HCT116 (cell line): Measurements from ENCODE around the gene MVB12A. TPM values are rescaled to one million over a fixed set of nuclear protein-coding genes. Genes with fewer than 3 reads are reported as not detected.

Experiments used
- ATAC-seq: fragments of 200-7000 bp; cut with Tn5 transposase; 2 replicates; pipeline ENCODE4 v1.9.1; 2020; ENCODE audit warnings: mild to moderate bottlenecking, moderate library complexity
- BruUV-seq: library from RNA; stranded (reverse); fragments of 400-500 nt; replicated peaks from 2 replicates; lab custom pipeline; 2021; lab: Mats Ljungman, UMichigan
- CTCF ChIA-PET: fragments of 300-600 bp; sonication (Branson Sonifier 250); formaldehyde crosslinking; loops from one replicate; lab custom pipeline; 2021; ENCODE audit warnings: antibody characterized with exemption; lab: Charles Lee
- POLR2A ChIA-PET: fragments of 300-600, 350-600 bp; sonication (Branson Sonifier 250); formaldehyde crosslinking; loops from one replicate; lab custom pipeline; 2021; ENCODE audit warnings: antibody characterized with exemption; lab: Charles Lee
- RAD21 ChIA-PET, 2 experiments: fragments of 300-600 bp; sonication (Branson Sonifier 250); formaldehyde crosslinking; loops; one replicate each; lab custom pipeline; 2023; ENCODE audit warnings: low total read pairs in 2 of 2; ENCODE audit not compliant: uncharacterized antibody in 2 of 2, unreplicated experiment in 2 of 2, low non-redundant PET in 1 of 2; lab: Charles Lee
- DNase-seq: peaks from one replicate; pipeline ENCODE4 v3.0.0-alpha.2; 2010; ENCODE audit warnings: low read depth, low spot score
- H2AFZ ChIP-seq: fragments of 200-600 bp; shearing (Covaris generic), sonication (generic); 2 replicates; pipeline ENCODE4 v1.6.1; 2017; ENCODE audit warnings: low read depth, mixed run types, mixed read lengths, antibody characterized with exemption, low read length; ENCODE audit not compliant: poor library complexity, severe bottlenecking
- H3K27ac ChIP-seq: 2 replicates; pipeline ENCODE4 v1.5.1; 2012; ENCODE audit warnings: low read depth, low read length
- H3K27me3 ChIP-seq: fragments of 200-600 bp; sonication (generic); 2 replicates; pipeline ENCODE4 v1.6.1; 2016; ENCODE audit warnings: mixed run types, low read length, mixed read lengths; ENCODE audit not compliant: insufficient read depth
- H3K36me3 ChIP-seq, 2 experiments: fragments of 200-500 bp in 1 of 2; fragments of 200-600 bp in 1 of 2; sonication (Bioruptor generic) in 1 of 2; sonication (generic) in 1 of 2; 2 replicates each; pipeline versions ENCODE4 v1.5.1 to v1.6.1; 2014 to 2016; ENCODE audit warnings: low read length in 2 of 2, inconsistent platforms in 1 of 2, mixed read lengths in 1 of 2, mixed run types in 1 of 2; ENCODE audit not compliant: insufficient read depth in 2 of 2, control insufficient read depth in 1 of 2
- H3K4me1 ChIP-seq, 2 experiments: fragments of 200-600 bp in 1 of 2; sonication (generic) in 1 of 2; 2 replicates each; pipeline versions ENCODE4 v1.5.1 to v1.6.1; 2012 to 2017; ENCODE audit warnings: low read length in 2 of 2, inconsistent platforms in 1 of 2, mild to moderate bottlenecking in 1 of 2, mixed read lengths in 1 of 2, mixed run types in 1 of 2, moderate library complexity in 1 of 2; ENCODE audit not compliant: insufficient read depth in 2 of 2, control insufficient read depth in 1 of 2
- H3K4me2 ChIP-seq: fragments of 200-600 bp; sonication (generic); 2 replicates; pipeline ENCODE4 v1.6.1; 2017; ENCODE audit warnings: mixed run types, low read length, mixed read lengths
- H3K4me3 ChIP-seq, 2 experiments: fragments of 200-600 bp in 1 of 2; sonication (generic) in 1 of 2; replicated peaks in 1 of 2; 2 replicates each; pipeline ENCODE4 v1.5.1; 2011 to 2016; ENCODE audit warnings: low read length in 2 of 2, control low read depth in 1 of 2, low read depth in 1 of 2, mild to moderate bottlenecking in 1 of 2, mixed read lengths in 1 of 2, mixed run types in 1 of 2
- H3K79me2 ChIP-seq: fragments of 200-600 bp; sonication (generic); 2 replicates; pipeline ENCODE4 v1.6.1; 2017; ENCODE audit warnings: mild to moderate bottlenecking, mixed run types, low read length, moderate library complexity, mixed read lengths; ENCODE audit not compliant: insufficient read depth
- H3K9ac ChIP-seq: fragments of 200-600 bp; sonication (generic); 2 replicates; pipeline ENCODE4 v1.6.1; 2016; ENCODE audit warnings: low read length, mixed read lengths
- H3K9me2 ChIP-seq: fragments of 200-600 bp; sonication (generic), shearing (Covaris generic); 2 replicates; pipeline ENCODE4 v1.6.1; 2017; ENCODE audit warnings: mixed run types, mild to moderate bottlenecking, moderate library complexity; ENCODE audit not compliant: insufficient read depth
- H3K9me3 ChIP-seq, 2 experiments: fragments of 200-500 bp in 1 of 2; fragments of 200-600 bp in 1 of 2; sonication (Bioruptor generic) in 1 of 2; sonication (generic) in 1 of 2; 2 replicates each; pipeline ENCODE4 v1.6.1; 2014 to 2017; ENCODE audit warnings: low read length in 2 of 2, mixed read lengths in 2 of 2, inconsistent platforms in 1 of 2, low read depth in 1 of 2, mild to moderate bottlenecking in 1 of 2, mixed run types in 1 of 2, moderate library complexity in 1 of 2; ENCODE audit not compliant: control insufficient read depth in 1 of 2, insufficient read depth in 1 of 2
- H4K20me1 ChIP-seq: fragments of 200-600 bp; sonication (generic), shearing (Covaris generic); 2 replicates; pipeline ENCODE4 v1.6.1; 2017; ENCODE audit warnings: mixed run types, mild to moderate bottlenecking, moderate library complexity; ENCODE audit not compliant: insufficient read depth
- CEBPB ChIP-seq: IDR thresholded peaks from 2 replicates; pipeline ENCODE4 v1.6.1; 2012; ENCODE audit warnings: low read depth
- CTCF ChIP-seq, 3 experiments: fragments of 200-600 bp in 1 of 3; sonication (generic) in 1 of 3; IDR thresholded peaks in 2 of 3; conservative IDR thresholded peaks in 1 of 3; 2 replicates each; pipeline ENCODE4 v1.5.1; 2012 to 2017; ENCODE audit warnings: low read depth in 2 of 3, low read length in 2 of 3, antibody characterized with exemption in 1 of 3, borderline replicate concordance in 1 of 3, control low read depth in 1 of 3, mild to moderate bottlenecking in 1 of 3, mixed read lengths in 1 of 3, mixed run types in 1 of 3, moderate library complexity in 1 of 3; ENCODE audit not compliant: insufficient read depth in 1 of 3
- EGR1 ChIP-seq: IDR thresholded peaks from 2 replicates; pipeline ENCODE4 v1.6.1; 2012; ENCODE audit warnings: low read depth
- ELF1 ChIP-seq: IDR thresholded peaks from 2 replicates; pipeline ENCODE4 v1.6.1; 2012; ENCODE audit warnings: low read depth, borderline replicate concordance
- EZH2phosphoT487 ChIP-seq: fragments of 200-600 bp; IDR thresholded peaks from 2 replicates; pipeline ENCODE4 v1.6.1; 2018; ENCODE audit warnings: antibody characterized with exemption, borderline replicate concordance
- FOSL1 ChIP-seq: IDR thresholded peaks from 2 replicates; pipeline ENCODE4 v1.6.1; 2012; ENCODE audit warnings: low read depth
- POLR2A ChIP-seq: IDR thresholded peaks from 2 replicates; pipeline ENCODE4 v1.7.0; 2011; ENCODE audit warnings: borderline replicate concordance; ENCODE audit not compliant: insufficient read depth, insufficient read length; ENCODE audit errors: extremely low read depth
- ZFX ChIP-seq: fragments of 450-650 bp; IDR thresholded peaks from 2 replicates; pipeline ENCODE4 v1.6.1; 2017
- intact Hi-C: fragments of 100-400 bp; cut with micrococcal nuclease; formaldehyde crosslinking; loops from 2 replicates; pipeline ENCODE4 v1.10.0; 2022
- total RNA-seq: library from RNA; stranded (reverse); gene quantifications from one replicate; pipeline ENCODE4 v1.2.1, GENCODE V29; 2021; ENCODE audit not compliant: unreplicated experiment
- TF ChIP-seq, protein P1 (sequence below): IDR thresholded peaks from 2 replicates; pipeline ENCODE4 v1.6.1; 2012; ENCODE audit warnings: low read depth
- TF ChIP-seq, protein P2 (sequence below): IDR thresholded peaks from 2 replicates; pipeline ENCODE4 v1.6.1; 2012

The MVB12A gene
- total RNA-seq, 1 experiment from 2014 or later = 91.7 TPM

DNA sequence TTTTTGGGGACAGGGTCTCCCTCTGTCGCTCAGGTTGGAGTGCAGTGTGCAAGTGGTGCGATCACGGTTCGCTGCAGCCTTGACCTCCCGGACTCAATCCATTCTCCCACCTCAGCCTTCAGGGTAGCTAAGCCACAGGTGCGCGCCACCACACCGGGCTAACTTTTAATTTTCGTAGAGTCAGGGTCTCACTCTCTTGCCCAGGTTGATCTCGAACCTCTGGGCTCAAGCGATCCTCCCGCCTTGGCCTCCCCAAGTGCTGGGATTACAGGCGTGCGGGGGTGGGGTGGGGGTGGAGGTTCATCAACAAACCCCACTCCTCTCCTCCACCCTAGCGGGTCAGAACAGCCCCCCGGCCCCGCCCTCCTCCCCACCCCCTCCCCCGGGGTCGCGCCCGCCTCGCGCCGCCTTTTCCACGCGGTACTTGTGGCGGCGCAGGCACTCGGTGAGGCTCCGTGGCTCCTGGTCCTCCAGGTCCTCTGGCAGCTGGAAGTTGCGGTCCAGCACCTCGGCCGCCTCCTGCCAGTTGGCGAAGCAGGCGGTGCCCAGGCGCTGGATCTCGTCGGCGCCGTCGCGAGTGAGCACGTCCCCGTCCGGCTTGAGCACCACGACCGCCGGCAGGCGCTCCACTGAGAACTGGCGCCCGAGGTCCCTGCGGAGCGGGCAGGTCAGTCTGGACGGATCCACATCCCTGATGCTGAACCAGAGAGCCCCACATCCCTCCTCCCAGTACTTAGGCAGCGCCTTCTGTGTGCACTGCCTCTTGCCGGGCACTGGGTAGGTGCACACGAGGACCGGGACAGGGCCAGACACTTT lies 35.7 kb downstream of the MVB12A start:
- H4K20me1 ChIP-seq = no peaks in the 10 kb centered on the region
- intact Hi-C loops = loop anchor here (10.0 kb wide), 1 partner anchor 229 kb away; the partner anchor contains the start of gene UNC13A
- H3K4me2 ChIP-seq = no peak overlapping the region
- H3K27me3 ChIP-seq = no peaks in the 10 kb centered on the region
- H3K9me2 ChIP-seq = no peaks in the 10 kb centered on the region
- TF ChIP-seq EGR1 (no peak), CEBPB (no peak), CTCF (IDR thresholded peaks at IDR 0.05 in 2 of 3, conservative IDR thresholded peaks at IDR 0.05 in 1 of 3; ENCODE audit: borderline replicate concordance in 1 of 3, insufficient read depth in 1 of 3, low read depth in 2 of 3, low read length in 2 of 3) (no peak), EZH2phosphoT487 (no peak), FOSL1 (no peak), ZFX (no peak), POLR2A (no peak), ELF1 (no peak)
- TF ChIP-seq, protein P1, sequence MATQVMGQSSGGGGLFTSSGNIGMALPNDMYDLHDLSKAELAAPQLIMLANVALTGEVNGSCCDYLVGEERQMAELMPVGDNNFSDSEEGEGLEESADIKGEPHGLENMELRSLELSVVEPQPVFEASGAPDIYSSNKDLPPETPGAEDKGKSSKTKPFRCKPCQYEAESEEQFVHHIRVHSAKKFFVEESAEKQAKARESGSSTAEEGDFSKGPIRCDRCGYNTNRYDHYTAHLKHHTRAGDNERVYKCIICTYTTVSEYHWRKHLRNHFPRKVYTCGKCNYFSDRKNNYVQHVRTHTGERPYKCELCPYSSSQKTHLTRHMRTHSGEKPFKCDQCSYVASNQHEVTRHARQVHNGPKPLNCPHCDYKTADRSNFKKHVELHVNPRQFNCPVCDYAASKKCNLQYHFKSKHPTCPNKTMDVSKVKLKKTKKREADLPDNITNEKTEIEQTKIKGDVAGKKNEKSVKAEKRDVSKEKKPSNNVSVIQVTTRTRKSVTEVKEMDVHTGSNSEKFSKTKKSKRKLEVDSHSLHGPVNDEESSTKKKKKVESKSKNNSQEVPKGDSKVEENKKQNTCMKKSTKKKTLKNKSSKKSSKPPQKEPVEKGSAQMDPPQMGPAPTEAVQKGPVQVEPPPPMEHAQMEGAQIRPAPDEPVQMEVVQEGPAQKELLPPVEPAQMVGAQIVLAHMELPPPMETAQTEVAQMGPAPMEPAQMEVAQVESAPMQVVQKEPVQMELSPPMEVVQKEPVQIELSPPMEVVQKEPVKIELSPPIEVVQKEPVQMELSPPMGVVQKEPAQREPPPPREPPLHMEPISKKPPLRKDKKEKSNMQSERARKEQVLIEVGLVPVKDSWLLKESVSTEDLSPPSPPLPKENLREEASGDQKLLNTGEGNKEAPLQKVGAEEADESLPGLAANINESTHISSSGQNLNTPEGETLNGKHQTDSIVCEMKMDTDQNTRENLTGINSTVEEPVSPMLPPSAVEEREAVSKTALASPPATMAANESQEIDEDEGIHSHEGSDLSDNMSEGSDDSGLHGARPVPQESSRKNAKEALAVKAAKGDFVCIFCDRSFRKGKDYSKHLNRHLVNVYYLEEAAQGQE = no peak
- TF ChIP-seq, protein P2, sequence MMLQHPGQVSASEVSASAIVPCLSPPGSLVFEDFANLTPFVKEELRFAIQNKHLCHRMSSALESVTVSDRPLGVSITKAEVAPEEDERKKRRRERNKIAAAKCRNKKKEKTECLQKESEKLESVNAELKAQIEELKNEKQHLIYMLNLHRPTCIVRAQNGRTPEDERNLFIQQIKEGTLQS = no peak
- TF ChIP-seq, all 23 proteins: peak for 0
- Histone ChIP-seq H2AFZ (no peak overlapping the region), H3K9ac (no peak overlapping the region), H3K27ac (no peak overlapping the region), H3K79me2 (no peaks in the 10 kb centered on the region), H3K9me3 (no peaks in the 10 kb centered on the region), H3K36me3 (no peaks in the 10 kb centered on the region), H3K4me1 (peaks cover 17 to 33% of the 10 kb centered on the region in 2 experiments), H3K4me3 (no peak overlapping the region)
- ChIA-PET RAD21 (no interaction called here), CTCF (interaction anchor here (0.6 kb wide), 1 partner anchor 150 kb away, joined by 4 read pairs; no protein-coding TSS in a partner anchor), POLR2A (no interaction called here)
- BruUV-seq = no TSS peak
- DNase-seq (no peak), ATAC-seq (no peak)
